Stimulated activated naive CD4-positive, alpha-beta T cell (primary cell): ENCODE data around the gene LIMK2.
A peak's percentile ranks its signal among the peaks of the same experiment; 100 is the strongest.
"Not testable (repeated sequence)": the region's sequence is repeated elsewhere in the genome, so short reads cannot be mapped to it uniquely, and the experiment has no call there.

Source experiments
- DNase-seq, 6 experiments: peaks; one replicate each; lab custom pipeline; 2025; lab: John Stamatoyannopoulos, UW

LIMK2 gene

GRCh38 chr22:31244046-31244942 lies 32.2 kb downstream of the LIMK2 start:
- no peak for DNase-seq

GRCh38 chr22:31244943-31245451 lies 32.9 kb downstream of the LIMK2 start:
- no peak for DNase-seq

- DNase-seq = not testable (repeated sequence)
These were observed 33.9 kb downstream of the LIMK2 start for GRCh38 chr22:31245998-31246397.

- DNase-seq = no peak
These were observed 34.6 kb downstream of the LIMK2 start for GRCh38 chr22:31246687-31247086.

- no peak for DNase-seq
These were observed 35.6 kb downstream of the LIMK2 start for GRCh38 chr22:31247726-31248125.

GRCh38 chr22:31248138-31248745 lies 36.1 kb downstream of the LIMK2 start:
- peak; percentile 46 to 72 (median 64) for DNase-seq

- DNase-seq = no peak
These were observed 37.2 kb downstream of the LIMK2 start for GRCh38 chr22:31248965-31249958.

GRCh38 chr22:31250740-31251600 lies 38.9 kb downstream of the LIMK2 start:
- no peak for DNase-seq

- DNase-seq = no peak
These were observed 41.9 kb downstream of the LIMK2 start for GRCh38 chr22:31253949-31254348.

- DNase-seq = no peak
These were observed 47.8 kb downstream of the LIMK2 start for GRCh38 chr22:31259798-31260473.

GRCh38 chr22:31260474-31260856 lies 48.4 kb downstream of the LIMK2 start:
- no peak for DNase-seq

GRCh38 chr22:31262312-31263133 lies 50.4 kb downstream of the LIMK2 start:
- DNase-seq = no peak

- no peak for DNase-seq
These were observed 52.0 kb downstream of the LIMK2 start for GRCh38 chr22:31263896-31264640.

GRCh38 chr22:31268281-31268680 lies 56.2 kb downstream of the LIMK2 start:
- no peak for DNase-seq

GRCh38 chr22:31269892-31270579 lies 57.9 kb downstream of the LIMK2 start:
- no peak for DNase-seq

- DNase-seq = no peak
These were observed 58.9 kb downstream of the LIMK2 start for GRCh38 chr22:31271026-31271425.

GRCh38 chr22:31271485-31271884 lies 59.4 kb downstream of the LIMK2 start:
- no peak for DNase-seq
